Measurements from ENCODE around the gene LCN1. TPM values are rescaled to one million over a fixed set of nuclear protein-coding genes. Genes with fewer than 3 reads are reported as not detected.

The LCN1 gene
- total and polyA plus RNA-seq, 3 donors from 2014 or later = 2.7 TPM; not detected in 2

GRCh38 chr9:135514342-135515082 is 6.7 kb upstream of the LCN1 start:
- TF ChIP-seq CTCF (IDR thresholded peaks at IDR 0.05) (no peak), POLR2A (IDR thresholded peaks at IDR 0.05) (no peak)
- Histone ChIP-seq H3K36me3 (ENCODE audit: low read depth, missing control alignments) (no peaks in the 10 kb centered on the region), H3K4me1 (no peaks in the 10 kb centered on the region), H3K27ac (no peak overlapping the region), H3K27me3 (no peaks in the 10 kb centered on the region), H3K9me3 (no peaks in the 10 kb centered on the region), H3K4me3 (no peak overlapping the region)
- DNase-seq = no peak
- WGBS, 2 donors = 77 to 81% methylated on average over 9 to 14 of the region's 17 CpGs
- intact Hi-C loops (cut with DNase I; ENCODE audit: low total_unique reads) = no loop called here

- Histone ChIP-seq H3K36me3 (ENCODE audit: low read depth, missing control alignments) (no peaks in the 10 kb centered on the region), H3K27ac (no peak overlapping the region), H3K4me1 (no peaks in the 10 kb centered on the region), H3K27me3 (no peaks in the 10 kb centered on the region), H3K9me3 (no peaks in the 10 kb centered on the region), H3K4me3 (no peak overlapping the region)
- DNase-seq = no peak
- TF ChIP-seq CTCF (IDR thresholded peaks at IDR 0.05) (no peak), POLR2A (IDR thresholded peaks at IDR 0.05) (no peak)
- 89 to 91% methylated on average over 11 to 30 of the region's 31 CpGs for WGBS, 2 donors
- intact Hi-C loops (cut with DNase I; ENCODE audit: low total_unique reads) = no loop called here
Measured at GRCh38 chr9:135515083-135515951, 5.9 kb upstream of the LCN1 start.

- no peak for DNase-seq
- WGBS, 2 donors = 74 to 83% methylated on average over 19 to 25 of the region's 25 CpGs
- Histone ChIP-seq H3K4me1 (no peaks in the 10 kb centered on the region), H3K9me3 (no peaks in the 10 kb centered on the region), H3K4me3 (no peak overlapping the region), H3K36me3 (ENCODE audit: low read depth, missing control alignments) (no peaks in the 10 kb centered on the region), H3K27ac (no peak overlapping the region), H3K27me3 (no peaks in the 10 kb centered on the region)
- TF ChIP-seq POLR2A (IDR thresholded peaks at IDR 0.05) (no peak), CTCF (IDR thresholded peaks at IDR 0.05) (no peak)
- intact Hi-C loops (cut with DNase I; ENCODE audit: low total_unique reads) = no loop called here
Measured at GRCh38 chr9:135516132-135516860, 4.9 kb upstream of the LCN1 start.

- Histone ChIP-seq H3K36me3 (ENCODE audit: low read depth, missing control alignments) (no peaks in the 10 kb centered on the region), H3K4me1 (no peaks in the 10 kb centered on the region), H3K27ac (no peak overlapping the region), H3K4me3 (no peak overlapping the region), H3K27me3 (no peaks in the 10 kb centered on the region), H3K9me3 (no peaks in the 10 kb centered on the region)
- DNase-seq = no peak
- intact Hi-C loops (cut with DNase I; ENCODE audit: low total_unique reads) = no loop called here
- 91 to 93% methylated on average over 24 of the region's 24 CpGs for WGBS, 2 donors
- TF ChIP-seq POLR2A (IDR thresholded peaks at IDR 0.05) (no peak), CTCF (IDR thresholded peaks at IDR 0.05) (no peak)
Measured at GRCh38 chr9:135517407-135517822, 3.8 kb upstream of the LCN1 start.
